Muscle of arm (tissue), 12 donors: ENCODE results near the gene SEMA4G. TPM values are rescaled to one million over a fixed set of nuclear protein-coding genes. Genes with fewer than 3 reads are reported as not detected.

Source experiments
- DNase-seq: peaks from one replicate; pipeline ENCODE4 v3.0.0-alpha.2; 2013
- polyA plus RNA-seq, 12 donors: library from polyadenylated mRNA; unstranded; fragments of 120-200 nt; gene quantifications; one replicate each; pipeline ENCODE4 v1.2.1, GENCODE V29; 2013; ENCODE audit not compliant: insufficient read length in 12 of 12

The SEMA4G gene
- polyA plus RNA-seq, 12 donors = 5.1 to 64.2 (median 6.4) TPM; not detected in 1

- no peak for DNase-seq
Observed at GRCh38 chr10:101005869-101006567, 36.7 kb downstream of the SEMA4G start.

GRCh38 chr10:101006593-101007098, 37.3 kb downstream of the SEMA4G start:
- DNase-seq = peak; percentile 65

- DNase-seq = no peak
Observed at GRCh38 chr10:101007099-101007711, 37.9 kb downstream of the SEMA4G start.

- no peak for DNase-seq
Observed at GRCh38 chr10:101007915-101008822, 38.9 kb downstream of the SEMA4G start.

- no peak for DNase-seq
Observed at GRCh38 chr10:101008823-101009423, 39.6 kb downstream of the SEMA4G start.

GRCh38 chr10:101010329-101010728, 41.0 kb downstream of the SEMA4G start:
- no peak for DNase-seq

GRCh38 chr10:101011517-101012423, 42.5 kb downstream of the SEMA4G start:
- DNase-seq = no peak

GRCh38 chr10:101012525-101013364, 43.4 kb downstream of the SEMA4G start:
- peak; percentile 78 for DNase-seq

- DNase-seq = no peak
Observed at GRCh38 chr10:101013365-101013825, 44.1 kb downstream of the SEMA4G start.

- DNase-seq = peak; percentile 80
Observed at GRCh38 chr10:101014230-101014884, 45.1 kb downstream of the SEMA4G start.

GRCh38 chr10:101014966-101015581, 45.8 kb downstream of the SEMA4G start:
- no peak for DNase-seq

GRCh38 chr10:101015582-101015973, 46.3 kb downstream of the SEMA4G start:
- DNase-seq = no peak

GRCh38 chr10:101016814-101017213, 47.5 kb downstream of the SEMA4G start:
- DNase-seq = no peak

- DNase-seq = no peak
Observed at GRCh38 chr10:101018118-101018599, 48.9 kb downstream of the SEMA4G start.

GRCh38 chr10:101018600-101019439, 49.5 kb downstream of the SEMA4G start:
- peak; percentile 67 for DNase-seq
